Ectodermal cell (in vitro differentiated cells): Measurements from ENCODE around the gene ZNF385D.

Experiments
- H3K27ac ChIP-seq: 2 replicates; pipeline ENCODE4 v1.7.0; 2013; ENCODE audit warnings: mild to moderate bottlenecking, low read depth, low read length; ENCODE audit not compliant: insufficient read depth, poor library complexity, severe bottlenecking
- H3K27me3 ChIP-seq: 2 replicates; pipeline ENCODE4 v1.7.0; 2013; ENCODE audit warnings: mild to moderate bottlenecking, low read length; ENCODE audit not compliant: insufficient read depth, control insufficient read depth, poor library complexity, severe bottlenecking
- H3K36me3 ChIP-seq: one replicate; pipeline ENCODE4 v1.7.0; 2013; ENCODE audit warnings: low read length; ENCODE audit not compliant: control insufficient read depth, insufficient read depth
- H3K4me1 ChIP-seq: one replicate; pipeline ENCODE4 v1.7.0; 2013; ENCODE audit warnings: low read length; ENCODE audit not compliant: control insufficient read depth, insufficient read depth
- H3K4me3 ChIP-seq: 2 replicates; pipeline ENCODE4 v1.7.0; 2013; ENCODE audit warnings: low read depth, low read length, control low read depth; ENCODE audit not compliant: insufficient read depth
- H3K9me3 ChIP-seq: 2 replicates; pipeline ENCODE4 v1.7.0; 2013; ENCODE audit warnings: mild to moderate bottlenecking, low read length, moderate library complexity; ENCODE audit not compliant: control insufficient read depth
- WGBS, 2 experiments: methylation state at CpG; one replicate each; pipeline ENCODE4 v1.1.7; 2013; ENCODE audit warnings: missing lambda C conversion rate in 2 of 2; 5-methylcytosine and 5-hydroxymethylcytosine counted together

The ZNF385D gene

GRCh38 chr3:21654241-21654640 lies 96.8 kb downstream of the ZNF385D start:
- Histone ChIP-seq H3K9me3 (no peaks in the 10 kb centered on the region), H3K27ac (no peak overlapping the region), H3K4me3 (no peak overlapping the region), H3K27me3 (no peaks in the 10 kb centered on the region), H3K4me1 (no peaks in the 10 kb centered on the region), H3K36me3 (no peaks in the 10 kb centered on the region)
- 70 to 77% methylated on average over 4 to 5 of the region's 5 CpGs for WGBS, 2 experiments

GRCh38 chr3:21649519-21649918 lies 101.5 kb downstream of the ZNF385D start:
- WGBS, 2 experiments: no CpG with 5 or more reads among the region's 1 CpG
- Histone ChIP-seq H3K4me3 (no peak overlapping the region), H3K27ac (no peak overlapping the region), H3K27me3 (no peaks in the 10 kb centered on the region), H3K36me3 (no peaks in the 10 kb centered on the region), H3K4me1 (no peaks in the 10 kb centered on the region), H3K9me3 (no peaks in the 10 kb centered on the region)

- Histone ChIP-seq H3K4me1 (no peaks in the 10 kb centered on the region), H3K27ac (no peak overlapping the region), H3K36me3 (no peaks in the 10 kb centered on the region), H3K4me3 (no peak overlapping the region), H3K27me3 (no peaks in the 10 kb centered on the region), H3K9me3 (no peaks in the 10 kb centered on the region)
- 91 to 92% methylated on average over 4 of the region's 4 CpGs for WGBS, 2 experiments
Observed at GRCh38 chr3:21647961-21648360, 103.0 kb downstream of the ZNF385D start.

GRCh38 chr3:21645121-21645897 lies 105.7 kb downstream of the ZNF385D start:
- Histone ChIP-seq H3K4me1 (no peaks in the 10 kb centered on the region), H3K9me3 (no peaks in the 10 kb centered on the region), H3K27me3 (no peaks in the 10 kb centered on the region), H3K36me3 (no peaks in the 10 kb centered on the region), H3K27ac (no peak overlapping the region), H3K4me3 (no peak overlapping the region)
- 78 to 92% methylated on average over 3 to 4 of the region's 4 CpGs for whole genome bisulfite sequencing, 2 experiments

- Histone ChIP-seq H3K4me1 (no peaks in the 10 kb centered on the region), H3K27ac (no peak overlapping the region), H3K4me3 (no peak overlapping the region), H3K36me3 (no peaks in the 10 kb centered on the region), H3K27me3 (no peaks in the 10 kb centered on the region), H3K9me3 (no peaks in the 10 kb centered on the region)
- WGBS, 2 experiments: 91 to 100% methylated on average over 2 of the region's 2 CpGs
Observed at GRCh38 chr3:21644268-21644667, 106.7 kb downstream of the ZNF385D start.

GRCh38 chr3:21643752-21644151 lies 107.3 kb downstream of the ZNF385D start:
- Histone ChIP-seq H3K4me1 (no peaks in the 10 kb centered on the region), H3K4me3 (no peak overlapping the region), H3K27ac (no peak overlapping the region), H3K27me3 (no peaks in the 10 kb centered on the region), H3K36me3 (no peaks in the 10 kb centered on the region), H3K9me3 (no peaks in the 10 kb centered on the region)
- 68 to 79% methylated on average over 2 of the region's 2 CpGs for WGBS, 2 experiments

GRCh38 chr3:21642433-21642832 lies 108.6 kb downstream of the ZNF385D start:
- WGBS, 2 experiments: 97 to 100% methylated on average over 1 to 3 of the region's 3 CpGs
- Histone ChIP-seq H3K27ac (no peak overlapping the region), H3K9me3 (no peaks in the 10 kb centered on the region), H3K4me1 (no peaks in the 10 kb centered on the region), H3K36me3 (no peaks in the 10 kb centered on the region), H3K4me3 (no peak overlapping the region), H3K27me3 (no peaks in the 10 kb centered on the region)

GRCh38 chr3:21641959-21642358 lies 109.1 kb downstream of the ZNF385D start:
- 72 to 76% methylated on average over 4 of the region's 4 CpGs for WGBS, 2 experiments
- no peaks in the 10 kb centered on the region for H3K36me3 ChIP-seq
- no peak overlapping the region for H3K4me3 ChIP-seq
- no peaks in the 10 kb centered on the region for H3K9me3 ChIP-seq
- no peaks in the 10 kb centered on the region for H3K4me1 ChIP-seq
- no peak overlapping the region for H3K27ac ChIP-seq
- H3K27me3 ChIP-seq: no peaks in the 10 kb centered on the region

- WGBS, 2 experiments: 97 to 100% methylated on average over 2 of the region's 2 CpGs
- Histone ChIP-seq H3K27ac (no peak overlapping the region), H3K27me3 (no peaks in the 10 kb centered on the region)
Observed at GRCh38 chr3:21638488-21638887, 112.5 kb downstream of the ZNF385D start.

GRCh38 chr3:21634112-21634511 lies 116.9 kb downstream of the ZNF385D start:
- H3K4me3 ChIP-seq: no peak overlapping the region
- no peaks in the 10 kb centered on the region for H3K9me3 ChIP-seq
- H3K27me3 ChIP-seq: no peaks in the 10 kb centered on the region
- no peaks in the 10 kb centered on the region for H3K36me3 ChIP-seq
- no CpG with 5 or more reads among the region's 1 CpG for WGBS, 2 experiments
- no peaks in the 10 kb centered on the region for H3K4me1 ChIP-seq
- H3K27ac ChIP-seq: no peak overlapping the region

More at GRCh38 chr3:21638488-21638887, 112.5 kb downstream of the ZNF385D start:
- Histone ChIP-seq H3K9me3 (no peaks in the 10 kb centered on the region), H3K4me3 (no peak overlapping the region), H3K36me3 (no peaks in the 10 kb centered on the region), H3K4me1 (no peaks in the 10 kb centered on the region)
